ENCODE data around the gene GPR160. TPM values are rescaled to one million over a fixed set of nuclear protein-coding genes. Genes with fewer than 3 reads are reported as not detected.

The GPR160 gene
- total and polyA plus RNA-seq, 12 donors: 0.76 to 5.8 (median 1.6) TPM

DNA sequence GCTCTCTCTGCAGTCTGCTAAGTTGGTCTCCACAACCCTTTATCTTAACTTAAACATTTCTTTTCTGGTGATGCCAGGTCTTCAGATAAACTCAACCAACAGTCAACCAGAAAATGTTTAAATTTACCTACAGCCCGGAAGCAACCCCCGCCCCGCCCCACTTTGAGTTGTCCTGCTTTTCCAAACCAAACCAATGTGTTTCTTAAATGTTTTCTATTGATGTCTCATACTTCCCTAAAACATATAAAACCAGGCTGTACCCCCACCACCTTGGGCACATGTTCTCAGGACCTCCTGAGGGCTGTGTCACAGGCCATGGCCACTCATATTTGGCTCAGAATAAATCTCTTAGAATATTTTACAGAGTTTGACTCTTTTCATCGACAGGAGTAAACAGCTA lies 13.2 kb upstream of the GPR160 start:
- Histone ChIP-seq H3K4me3 (no peak overlapping the region), H3K36me3 (replicated peaks in 1 of 2) (no peaks in the 10 kb centered on the region), H3K27me3 (no peaks in the 10 kb centered on the region), H3K27ac (no peak overlapping the region), H3K9me3 (replicated peaks in 1 of 3) (no peaks in the 10 kb centered on the region), H3K4me1 (replicated peaks in 1 of 2) (no peaks in the 10 kb centered on the region)
- intact Hi-C loops (cut with DNase I): no loop called here
- DNase-seq: no peak
- no peak for TF ChIP-seq POLR2A (IDR thresholded peaks at IDR 0.05)
- TF ChIP-seq, protein P1, sequence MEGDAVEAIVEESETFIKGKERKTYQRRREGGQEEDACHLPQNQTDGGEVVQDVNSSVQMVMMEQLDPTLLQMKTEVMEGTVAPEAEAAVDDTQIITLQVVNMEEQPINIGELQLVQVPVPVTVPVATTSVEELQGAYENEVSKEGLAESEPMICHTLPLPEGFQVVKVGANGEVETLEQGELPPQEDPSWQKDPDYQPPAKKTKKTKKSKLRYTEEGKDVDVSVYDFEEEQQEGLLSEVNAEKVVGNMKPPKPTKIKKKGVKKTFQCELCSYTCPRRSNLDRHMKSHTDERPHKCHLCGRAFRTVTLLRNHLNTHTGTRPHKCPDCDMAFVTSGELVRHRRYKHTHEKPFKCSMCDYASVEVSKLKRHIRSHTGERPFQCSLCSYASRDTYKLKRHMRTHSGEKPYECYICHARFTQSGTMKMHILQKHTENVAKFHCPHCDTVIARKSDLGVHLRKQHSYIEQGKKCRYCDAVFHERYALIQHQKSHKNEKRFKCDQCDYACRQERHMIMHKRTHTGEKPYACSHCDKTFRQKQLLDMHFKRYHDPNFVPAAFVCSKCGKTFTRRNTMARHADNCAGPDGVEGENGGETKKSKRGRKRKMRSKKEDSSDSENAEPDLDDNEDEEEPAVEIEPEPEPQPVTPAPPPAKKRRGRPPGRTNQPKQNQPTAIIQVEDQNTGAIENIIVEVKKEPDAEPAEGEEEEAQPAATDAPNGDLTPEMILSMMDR (IDR thresholded peaks at IDR 0.05): no peak
- WGBS, 4 donors: 88 to 94% (median 91%) methylated on average over 4 of the region's 4 CpGs

DNA sequence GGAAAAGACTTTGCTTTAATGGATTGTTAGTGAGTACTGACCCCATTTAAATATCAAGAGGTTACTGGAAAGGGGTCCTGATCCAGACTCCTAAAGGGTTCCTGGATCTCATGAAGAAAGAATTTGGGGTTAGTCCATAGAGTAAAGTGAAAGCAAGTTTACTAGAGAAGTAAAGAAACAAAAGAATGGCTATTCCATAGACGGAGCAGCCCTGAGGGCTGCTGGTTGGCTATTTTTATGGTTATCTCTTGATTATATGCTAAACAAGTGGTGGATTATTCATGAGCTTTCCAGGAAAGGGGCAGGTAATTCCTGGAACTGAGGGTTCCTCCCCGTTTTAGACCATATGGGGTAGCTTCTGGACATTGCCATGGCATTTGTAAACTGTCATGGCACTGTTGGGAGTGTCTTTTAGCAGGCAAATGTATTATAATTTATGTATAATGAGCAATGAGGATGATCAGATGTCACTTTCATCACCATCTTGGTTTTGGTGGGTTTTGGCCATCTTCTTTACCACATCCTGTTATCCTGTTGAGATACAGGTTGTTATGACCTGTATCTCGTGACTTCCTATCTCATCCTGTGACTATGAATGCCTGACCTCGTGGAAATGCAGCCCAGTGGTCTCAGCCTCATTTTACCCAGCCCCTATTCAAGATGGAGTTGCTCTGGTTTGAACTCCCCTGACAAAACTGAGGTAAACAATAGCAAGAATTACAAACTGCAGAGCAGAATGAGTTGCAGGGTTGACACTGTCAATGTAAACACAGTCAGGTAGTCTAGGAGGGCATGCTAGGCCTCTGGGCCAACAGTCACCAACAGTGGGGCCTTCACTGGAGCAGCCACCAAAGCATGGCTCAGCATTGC lies 10.3 kb upstream of the GPR160 start:
- intact Hi-C loops (cut with DNase I): no loop called here
- WGBS, 4 donors: 63 to 77% (median 68%) methylated on average over 4 of the region's 4 CpGs
- DNase-seq: no peak
- Histone ChIP-seq H3K9me3 (replicated peaks in 1 of 3) (no peaks in the 10 kb centered on the region), H3K4me3 (no peak overlapping the region), H3K36me3 (replicated peaks in 1 of 2) (no peaks in the 10 kb centered on the region), H3K27me3 (no peaks in the 10 kb centered on the region), H3K27ac (no peak overlapping the region), H3K4me1 (replicated peaks in 1 of 2) (no peaks in the 10 kb centered on the region)
- no peak for TF ChIP-seq POLR2A (IDR thresholded peaks at IDR 0.05)
- TF ChIP-seq, protein P1 (IDR thresholded peaks at IDR 0.05): no peak

DNA sequence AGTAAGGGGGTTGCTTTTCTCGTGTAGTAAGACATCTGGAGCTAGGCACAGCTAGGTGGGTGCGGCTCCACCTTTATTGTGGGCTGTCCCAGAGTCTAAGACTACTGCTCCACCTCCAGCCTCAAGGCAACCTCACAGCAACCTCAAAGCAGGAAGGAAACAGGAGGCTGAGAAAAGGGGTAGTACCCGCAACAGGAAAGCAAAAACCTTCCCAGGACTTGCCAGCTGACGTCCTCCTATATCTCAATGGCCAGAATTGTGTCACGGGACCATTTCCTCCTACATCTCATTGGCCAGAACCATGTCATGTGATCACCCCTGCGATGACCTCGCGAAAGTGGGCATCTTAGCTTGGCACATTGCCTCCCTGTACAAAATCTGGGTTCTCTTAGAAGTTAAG lies 4.3 kb upstream of the GPR160 start:
- Histone ChIP-seq H3K4me1 (replicated peaks in 1 of 2) (peaks cover 0 to 10% of the 10 kb centered on the region in 2 donors), H3K27me3 (no peaks in the 10 kb centered on the region), H3K27ac (no peak overlapping the region), H3K9me3 (replicated peaks in 1 of 3) (no peaks in the 10 kb centered on the region), H3K4me3 (no peak overlapping the region), H3K36me3 (replicated peaks in 1 of 2) (no peaks in the 10 kb centered on the region)
- no peak for DNase-seq
- intact Hi-C loops (cut with DNase I): no loop called here
- 70 to 79% (median 75%) methylated on average over 8 of the region's 8 CpGs for WGBS, 4 donors
- TF ChIP-seq POLR2A (IDR thresholded peaks at IDR 0.05): no peak
- TF ChIP-seq, protein P1 (IDR thresholded peaks at IDR 0.05): no peak

DNA sequence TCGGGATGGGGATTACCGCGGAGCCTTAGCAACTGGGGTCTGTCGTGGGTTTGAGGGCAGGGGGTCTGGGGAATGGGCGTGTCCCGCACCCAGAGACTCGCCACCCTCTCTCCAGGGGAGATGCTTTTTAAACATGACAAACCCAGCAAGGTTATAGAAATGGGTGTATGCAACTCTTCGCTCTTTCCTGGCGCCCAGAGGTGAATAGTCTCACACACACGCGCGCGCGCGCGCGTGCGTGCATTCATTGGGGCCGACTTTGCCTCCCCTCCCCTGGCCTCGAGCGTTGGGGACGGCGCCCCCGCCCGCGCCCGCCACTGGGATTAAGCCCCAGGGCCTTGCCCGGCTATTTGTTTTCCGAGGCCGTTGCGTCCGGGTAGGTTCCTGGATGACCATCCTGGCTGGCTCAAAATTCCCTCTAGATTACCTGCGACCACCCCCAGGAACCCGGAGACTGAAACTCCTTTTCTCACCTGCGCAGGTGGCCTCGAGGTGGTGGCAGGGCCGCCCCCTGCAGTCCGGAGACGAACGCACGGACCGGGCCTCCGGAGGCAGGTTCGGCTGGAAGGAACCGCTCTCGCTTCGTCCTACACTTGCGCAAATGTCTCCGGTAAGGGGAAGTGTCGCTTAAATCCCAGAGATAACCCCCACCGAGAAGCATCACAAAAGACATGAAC lies 777 bp downstream of the GPR160 start:
- peak in 1 of 7 donors; percentile 7 for DNase-seq
- Histone ChIP-seq H3K27me3 (no peaks in the 10 kb centered on the region), H3K4me1 (replicated peaks in 1 of 2) (peaks cover 0 to 15% of the 10 kb centered on the region in 2 donors), H3K36me3 (replicated peaks in 1 of 2) (no peaks in the 10 kb centered on the region), H3K9me3 (replicated peaks in 1 of 3) (no peaks in the 10 kb centered on the region), H3K4me3 (peak overlapping the region in 2 of 4 donors; percentile 15 to 88), H3K27ac (no peak overlapping the region)
- TF ChIP-seq, protein P1 (IDR thresholded peaks at IDR 0.05): no peak
- TF ChIP-seq POLR2A (IDR thresholded peaks at IDR 0.05): no peak
- 7 to 49% (median 11%) methylated on average over 9 to 51 of the region's 51 CpGs for WGBS, 4 donors
- intact Hi-C loops (cut with DNase I): no loop called here

Measured in adrenal gland (tissue), 12 donors.